Spleen (tissue), 11 donors: Measurements from ENCODE around the gene STX4. TPM values are rescaled to one million over a fixed set of nuclear protein-coding genes. Genes with fewer than 3 reads are reported as not detected.

ENCODE experiments used
- DNase-seq: peaks from one replicate; pipeline ENCODE4 v3.0.0-alpha.2; 2020
- H3K27ac ChIP-seq, 8 donors: fragments of 200-600 bp; sonication (generic) in 7 of 8; 1 replicate in 4 of 8; 2 replicates in 4 of 8; pipeline versions ENCODE4 v1.5.0 to v1.8.0; 2016 to 2021; ENCODE audit warnings: inconsistent platforms in 4 of 8, mild to moderate bottlenecking in 4 of 8, moderate library complexity in 1 of 8
- H3K27me3 ChIP-seq, 7 donors: fragments of 200-600 bp; sonication (generic) in 6 of 7; replicated peaks in 1 of 7; 1 replicate in 4 of 7; 2 replicates in 3 of 7; pipeline versions ENCODE4 v1.5.0 to v1.8.0; 2016 to 2021; ENCODE audit warnings: inconsistent platforms in 3 of 7, mild to moderate bottlenecking in 1 of 7
- H3K36me3 ChIP-seq, 6 donors: fragments of 200-600 bp; sonication (generic) in 5 of 6; 1 replicate in 4 of 6; 2 replicates in 2 of 6; pipeline versions ENCODE4 v1.5.0 to v1.8.0; 2016 to 2021; ENCODE audit warnings: inconsistent platforms in 2 of 6
- H3K4me1 ChIP-seq, 6 donors: fragments of 200-600 bp; sonication (generic) in 5 of 6; 1 replicate in 3 of 6; 2 replicates in 3 of 6; pipeline versions ENCODE4 v1.5.0 to v1.8.0; 2016 to 2021; ENCODE audit warnings: inconsistent platforms in 3 of 6
- H3K4me3 ChIP-seq, 8 donors: fragments of 200-600 bp; sonication (generic) in 7 of 8; 1 replicate in 4 of 8; 2 replicates in 4 of 8; pipeline versions ENCODE4 v1.5.0 to v1.8.0; 2016 to 2021; ENCODE audit warnings: inconsistent platforms in 4 of 8, mild to moderate bottlenecking in 4 of 8, moderate library complexity in 2 of 8
- H3K9me3 ChIP-seq, 8 donors: fragments of 200-600 bp; sonication (generic) in 7 of 8; 1 replicate in 4 of 8; 2 replicates in 4 of 8; pipeline versions ENCODE4 v1.5.0 to v1.8.0; 2016 to 2021; ENCODE audit warnings: inconsistent platforms in 4 of 8
- POLR2A ChIP-seq, 3 donors: fragments of 450-650 bp; IDR thresholded peaks; one replicate each; pipeline ENCODE4 v1.5.1; 2017; ENCODE audit warnings: antibody characterized with exemption in 3 of 3, mild to moderate bottlenecking in 1 of 3
- POLR2AphosphoS5 ChIP-seq, 3 donors: sonication (generic); formaldehyde crosslinking; IDR thresholded peaks; one replicate each; pipeline ENCODE4 v1.5.1; 2017; ENCODE audit warnings: antibody characterized with exemption in 3 of 3
- WGBS, 5 donors: extraction: QIAGEN DNeasy Blood & Tissue Kit in 3 of 5; methylation state at CpG; one replicate each; pipeline versions ENCODE4 v1.1.5 to v1.1.7; 2013 to 2018; 5-methylcytosine and 5-hydroxymethylcytosine counted together
- intact Hi-C: fragments of 100-400 bp; cut with DNase I; formaldehyde crosslinking; loops from one replicate; pipeline ENCODE4 v1.15.0; 2023; ENCODE audit warnings: low total_unique reads
- polyA plus RNA-seq, 3 donors: library from polyadenylated mRNA; stranded (reverse); fragments of 200-250 nt; gene quantifications; one replicate each; pipeline ENCODE4 v1.2.1, GENCODE V29; 2013
- total RNA-seq, 7 donors: library from RNA; depleted of rRNA in 3 of 7; stranded (reverse); fragments of >200 nt in 3 of 7; fragmentation: NEBNext Ultra II Directional in 4 of 7; extraction: Animal tissue kit (Norgen Biotek cat#: 25700) in 4 of 7; gene quantifications; one replicate each; pipeline versions ENCODE4 v1.1.0 to v1.2.1, GENCODE V29; 2016 to 2021
- TF ChIP-seq, protein P1 (sequence below), 11 experiments: fragments of 200-600 bp in 7 of 11; fragments of 450-650 bp in 4 of 11; sonication (generic) in 4 of 11; IDR thresholded peaks in 8 of 11; conservative IDR thresholded peaks in 3 of 11; 1 replicate in 7 of 11; 2 replicates in 4 of 11; pipeline versions ENCODE4 v1.4.0 to v1.8.0; 2016 to 2021; ENCODE audit warnings: antibody characterized with exemption in 11 of 11, inconsistent platforms in 4 of 11, mild to moderate bottlenecking in 1 of 11
- donor health status: healthy with polysubstance abuse.
- donor health status: DM: no; HTN: no; CAD: no; lungs with moderate emphysema.
- donor health status: DM: no; HTN: no; CAD: no.
- donor health status: Bipolar disorder and iron deficiency.
- donor health status: healthy.
- donor health status: DM: no; HTN: no; CAD: no.
- donor health status: DM: yes; HTN: yes; CAD: no.

Gene STX4
- total and polyA plus RNA-seq, 10 donors = 54.0 to 135 (median 86.9) TPM

DNA sequence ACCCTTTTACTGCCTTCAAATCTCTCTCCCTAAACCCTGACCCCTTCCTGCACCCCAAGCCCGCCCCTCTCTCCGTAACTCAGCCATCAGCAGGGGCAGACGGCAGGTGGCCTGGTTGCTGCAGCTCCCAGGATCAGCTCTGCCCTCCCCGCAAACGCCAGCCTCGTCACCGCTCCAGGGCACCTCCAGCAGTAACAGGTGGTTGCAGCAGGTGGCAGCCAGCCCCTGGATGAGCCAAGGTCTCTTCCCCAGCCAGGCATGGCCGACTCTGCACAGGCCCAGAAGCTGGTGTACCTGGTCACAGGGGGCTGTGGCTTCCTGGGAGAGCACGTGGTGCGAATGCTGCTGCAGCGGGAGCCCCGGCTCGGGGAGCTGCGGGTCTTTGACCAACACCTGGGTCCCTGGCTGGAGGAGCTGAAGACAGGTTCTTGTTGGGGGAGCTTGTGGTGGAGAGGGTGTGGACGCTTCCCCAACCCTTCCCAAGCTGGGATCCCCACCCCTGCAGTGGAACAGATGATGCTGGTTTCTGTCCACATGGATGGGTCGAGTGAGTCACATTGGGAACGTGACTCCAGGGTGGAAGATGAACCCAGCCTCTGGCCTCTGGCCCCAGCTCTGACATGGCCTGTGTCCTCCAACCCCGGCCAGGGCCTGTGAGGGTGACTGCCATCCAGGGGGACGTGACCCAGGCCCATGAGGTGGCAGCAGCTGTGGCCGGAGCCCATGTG is 47.8 kb upstream of the STX4 start:
- H3K9me3 ChIP-seq = no peaks in the 10 kb centered on the region
- H3K36me3 ChIP-seq = peaks cover 0 to 71% (median 44%) of the 10 kb centered on the region in 6 donors
- peaks cover 6 to 30% (median 25%) of the 10 kb centered on the region in 6 donors for H3K4me1 ChIP-seq
- H3K27me3 ChIP-seq = no peaks in the 10 kb centered on the region
- H3K27ac ChIP-seq = peak overlapping the region; percentile 21 to 81 (median 70)
- no peak for TF ChIP-seq POLR2AphosphoS5 (IDR thresholded peaks at IDR 0.05)
- TF ChIP-seq, protein P1, sequence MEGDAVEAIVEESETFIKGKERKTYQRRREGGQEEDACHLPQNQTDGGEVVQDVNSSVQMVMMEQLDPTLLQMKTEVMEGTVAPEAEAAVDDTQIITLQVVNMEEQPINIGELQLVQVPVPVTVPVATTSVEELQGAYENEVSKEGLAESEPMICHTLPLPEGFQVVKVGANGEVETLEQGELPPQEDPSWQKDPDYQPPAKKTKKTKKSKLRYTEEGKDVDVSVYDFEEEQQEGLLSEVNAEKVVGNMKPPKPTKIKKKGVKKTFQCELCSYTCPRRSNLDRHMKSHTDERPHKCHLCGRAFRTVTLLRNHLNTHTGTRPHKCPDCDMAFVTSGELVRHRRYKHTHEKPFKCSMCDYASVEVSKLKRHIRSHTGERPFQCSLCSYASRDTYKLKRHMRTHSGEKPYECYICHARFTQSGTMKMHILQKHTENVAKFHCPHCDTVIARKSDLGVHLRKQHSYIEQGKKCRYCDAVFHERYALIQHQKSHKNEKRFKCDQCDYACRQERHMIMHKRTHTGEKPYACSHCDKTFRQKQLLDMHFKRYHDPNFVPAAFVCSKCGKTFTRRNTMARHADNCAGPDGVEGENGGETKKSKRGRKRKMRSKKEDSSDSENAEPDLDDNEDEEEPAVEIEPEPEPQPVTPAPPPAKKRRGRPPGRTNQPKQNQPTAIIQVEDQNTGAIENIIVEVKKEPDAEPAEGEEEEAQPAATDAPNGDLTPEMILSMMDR (IDR thresholded peaks at IDR 0.05 in 8 of 11, conservative IDR thresholded peaks at IDR 0.05 in 3 of 11) = no peak
- no peak for TF ChIP-seq POLR2A (IDR thresholded peaks at IDR 0.05)
- 62 to 72% (median 70%) methylated on average over 12 to 20 of the region's 20 CpGs for WGBS, 5 donors
- H3K4me3 ChIP-seq = peak overlapping the region in 7 of 8 donors; percentile 27 to 65 (median 39)
- intact Hi-C loops = loop anchor here (5.0 to 10.0 kb wide), 2 partner anchors 109 to 457 kb away; partner anchors contain the start of genes VKORC1 and ZNF843
- no peak for DNase-seq

DNA sequence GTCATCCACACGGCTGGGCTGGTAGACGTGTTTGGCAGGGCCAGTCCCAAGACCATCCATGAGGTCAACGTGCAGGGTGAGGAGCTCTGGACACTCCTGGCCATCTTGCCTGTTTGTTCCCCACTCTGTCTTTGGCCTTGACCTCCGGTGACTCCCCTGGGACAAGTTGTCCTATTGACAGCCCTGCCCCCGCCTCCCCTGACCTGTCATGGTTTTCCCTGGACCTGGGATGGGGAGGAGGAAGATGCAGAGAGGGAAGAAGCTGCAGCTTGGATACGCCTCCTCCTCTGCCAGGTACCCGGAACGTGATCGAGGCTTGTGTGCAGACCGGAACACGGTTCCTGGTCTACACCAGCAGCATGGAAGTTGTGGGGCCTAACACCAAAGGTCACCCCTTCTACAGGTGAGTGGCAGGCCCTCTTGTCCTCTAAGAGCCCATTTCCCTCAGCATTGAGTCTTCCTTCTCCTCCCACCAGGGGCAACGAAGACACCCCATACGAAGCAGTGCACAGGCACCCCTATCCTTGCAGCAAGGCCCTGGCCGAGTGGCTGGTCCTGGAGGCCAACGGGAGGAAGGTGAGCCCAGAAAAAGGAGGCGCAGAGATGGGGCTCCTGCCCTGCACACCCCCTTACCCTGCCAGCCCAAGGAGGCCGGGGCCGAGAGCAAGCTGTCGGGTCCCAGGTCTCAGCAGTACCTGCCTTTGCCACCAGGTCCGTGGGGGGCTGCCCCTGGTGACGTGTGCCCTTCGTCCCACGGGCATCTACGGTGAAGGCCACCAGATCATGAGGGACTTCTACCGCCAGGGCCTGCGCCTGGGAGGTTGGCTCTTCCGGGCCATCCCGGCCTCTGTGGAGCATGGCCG is 47.0 kb upstream of the STX4 start:
- intact Hi-C loops = loop anchor here (5.0 to 10.0 kb wide), 2 partner anchors 108 to 456 kb away; partner anchors contain the start of genes VKORC1 and ZNF843
- WGBS, 5 donors = 87 to 94% (median 89%) methylated on average over 12 to 29 of the region's 29 CpGs
- Histone ChIP-seq H3K36me3 (peaks cover 0 to 63% (median 36%) of the 10 kb centered on the region in 6 donors), H3K27me3 (no peaks in the 10 kb centered on the region), H3K4me3 (peak overlapping the region in 4 of 8 donors; percentile 38 to 65 (median 47)), H3K27ac (peak overlapping the region in 4 of 8 donors; percentile 73 to 81 (median 80)), H3K9me3 (no peaks in the 10 kb centered on the region), H3K4me1 (peaks cover 6 to 30% (median 25%) of the 10 kb centered on the region in 6 donors)
- no peak for DNase-seq
- TF ChIP-seq POLR2A (IDR thresholded peaks at IDR 0.05) (no peak), POLR2AphosphoS5 (IDR thresholded peaks at IDR 0.05) (no peak)
- TF ChIP-seq, protein P1 (IDR thresholded peaks at IDR 0.05 in 8 of 11, conservative IDR thresholded peaks at IDR 0.05 in 3 of 11) = no peak

DNA sequence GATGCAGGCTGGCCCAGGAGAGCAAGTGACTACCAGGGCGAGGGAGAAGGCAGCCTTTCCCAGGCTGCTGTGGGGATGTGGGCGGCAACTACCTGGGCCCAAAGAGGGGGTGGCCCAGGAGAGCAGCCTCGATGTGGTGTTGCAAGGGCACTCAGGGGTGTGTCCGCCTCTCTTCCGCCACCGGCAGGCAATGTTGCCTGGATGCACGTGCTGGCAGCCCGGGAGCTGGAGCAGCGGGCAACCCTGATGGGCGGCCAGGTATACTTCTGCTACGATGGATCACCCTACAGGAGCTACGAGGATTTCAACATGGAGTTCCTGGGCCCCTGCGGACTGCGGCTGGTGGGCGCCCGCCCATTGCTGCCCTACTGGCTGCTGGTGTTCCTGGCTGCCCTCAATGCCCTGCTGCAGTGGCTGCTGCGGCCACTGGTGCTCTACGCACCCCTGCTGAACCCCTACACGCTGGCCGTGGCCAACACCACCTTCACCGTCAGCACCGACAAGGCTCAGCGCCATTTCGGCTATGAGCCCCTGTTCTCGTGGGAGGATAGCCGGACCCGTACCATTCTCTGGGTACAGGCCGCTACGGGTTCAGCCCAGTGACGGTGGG is 45.7 kb upstream of the STX4 start:
- TF ChIP-seq, protein P1 (IDR thresholded peaks at IDR 0.05 in 8 of 11, conservative IDR thresholded peaks at IDR 0.05 in 3 of 11) = no peak
- TF ChIP-seq POLR2A (IDR thresholded peaks at IDR 0.05) (no peak), POLR2AphosphoS5 (IDR thresholded peaks at IDR 0.05) (peak in 1 of 3 donors; percentile 26)
- Histone ChIP-seq H3K9me3 (no peaks in the 10 kb centered on the region), H3K36me3 (peaks cover 0 to 50% (median 25%) of the 10 kb centered on the region in 6 donors), H3K27me3 (no peaks in the 10 kb centered on the region), H3K27ac (no peak overlapping the region), H3K4me3 (no peak overlapping the region), H3K4me1 (peaks cover 6 to 30% (median 25%) of the 10 kb centered on the region in 6 donors)
- no peak for DNase-seq
- intact Hi-C loops = loop anchor here (5.0 to 10.0 kb wide), 2 partner anchors 107 to 455 kb away; partner anchors contain the start of genes VKORC1 and ZNF843
- 92 to 96% (median 94%) methylated on average over 10 to 30 of the region's 30 CpGs for WGBS, 5 donors
